ENCODE results near the gene ASCL5. TPM values are rescaled to one million over a fixed set of nuclear protein-coding genes. Genes with fewer than 3 reads are reported as not detected.
A peak's percentile ranks its signal among the peaks of the same experiment; 100 is the strongest.

ASCL5 gene
- polyA plus RNA-seq, 3 donors: not detected

GRCh38 chr1:201137024-201137392 lies 10.0 kb upstream of the ASCL5 start:
- no peak for TF ChIP-seq CTCF (IDR thresholded peaks at IDR 0.05)
- Histone ChIP-seq H3K9ac (ENCODE audit: insufficient read depth, low read length, poor library complexity, severe bottlenecking) (no peak overlapping the region), H3K4me2 (replicated peaks; ENCODE audit: extremely low read depth, low read length, poor library complexity, severe bottlenecking) (no peak overlapping the region), H4K20me1 (ENCODE audit: insufficient read depth, low read length) (no peaks in the 10 kb centered on the region), H3K79me2 (ENCODE audit: insufficient read depth, low read length) (no peaks in the 10 kb centered on the region), H3K4me1 (ENCODE audit: control insufficient read depth in 1 of 2, insufficient read depth in 2 of 2, low read length in 2 of 2) (no peaks in the 10 kb centered on the region), H3K27ac (ENCODE audit: low read depth in 1 of 2, low read length in 2 of 2) (no peak overlapping the region), H3K36me3 (replicated peaks in 1 of 2; ENCODE audit: control insufficient read depth in 1 of 2, insufficient read depth in 2 of 2, low read length in 2 of 2) (peaks cover 41 to 55% of the 10 kb centered on the region in 2 donors), H3K4me3 (replicated peaks in 1 of 3; ENCODE audit: low read depth in 2 of 3, low read length in 3 of 3) (no peak overlapping the region), H3K27me3 (ENCODE audit: control insufficient read depth in 2 of 2, insufficient read depth in 2 of 2, low read length in 2 of 2) (no peaks in the 10 kb centered on the region), H3K9me3 (replicated peaks in 1 of 2; ENCODE audit: control insufficient read depth in 1 of 2, insufficient read depth in 1 of 2, low read length in 2 of 2) (no peaks in the 10 kb centered on the region), H2AFZ (ENCODE audit: insufficient read depth, low read depth, low read length, poor library complexity, severe bottlenecking) (no peak overlapping the region)
- 90% methylated on average over 4 of the region's 7 CpGs for WGBS (ENCODE audit: insufficient coverage)
- DNase-seq: no peak
- Mint-ChIP-seq H3K4me3 (no peak overlapping the region), H3K36me3 (peaks cover 39 to 65% of the 10 kb centered on the region in 2 donors), H3K4me1 (no peaks in the 10 kb centered on the region), H3K27me3 (ENCODE audit: low read depth in 3 of 3) (peaks cover 0 to 3% (median 3%) of the 10 kb centered on the region in 3 donors), H3K27ac (no peak overlapping the region), H3K9me3 (no peaks in the 10 kb centered on the region)
- intact Hi-C loops (cut with micrococcal nuclease): no loop called here

- WGBS (ENCODE audit: insufficient coverage): 97% methylated on average over 6 of the region's 8 CpGs
- Mint-ChIP-seq H3K27ac (peak overlapping the region in 1 of 7 donors; percentile 36), H3K36me3 (peaks cover 37 to 60% of the 10 kb centered on the region in 2 donors), H3K9me3 (no peaks in the 10 kb centered on the region), H3K4me1 (no peaks in the 10 kb centered on the region), H3K4me3 (no peak overlapping the region), H3K27me3 (ENCODE audit: low read depth in 3 of 3) (peaks cover 0 to 3% (median 3%) of the 10 kb centered on the region in 3 donors)
- Histone ChIP-seq H2AFZ (ENCODE audit: insufficient read depth, low read depth, low read length, poor library complexity, severe bottlenecking) (no peak overlapping the region), H3K4me2 (replicated peaks; ENCODE audit: extremely low read depth, low read length, poor library complexity, severe bottlenecking) (no peak overlapping the region), H3K9me3 (replicated peaks in 1 of 2; ENCODE audit: control insufficient read depth in 1 of 2, insufficient read depth in 1 of 2, low read length in 2 of 2) (no peaks in the 10 kb centered on the region), H4K20me1 (ENCODE audit: insufficient read depth, low read length) (no peaks in the 10 kb centered on the region), H3K27ac (ENCODE audit: low read depth in 1 of 2, low read length in 2 of 2) (no peak overlapping the region), H3K9ac (ENCODE audit: insufficient read depth, low read length, poor library complexity, severe bottlenecking) (no peak overlapping the region), H3K36me3 (replicated peaks in 1 of 2; ENCODE audit: control insufficient read depth in 1 of 2, insufficient read depth in 2 of 2, low read length in 2 of 2) (peaks cover 36 to 50% of the 10 kb centered on the region in 2 donors), H3K4me1 (ENCODE audit: control insufficient read depth in 1 of 2, insufficient read depth in 2 of 2, low read length in 2 of 2) (no peaks in the 10 kb centered on the region), H3K4me3 (replicated peaks in 1 of 3; ENCODE audit: low read depth in 2 of 3, low read length in 3 of 3) (no peak overlapping the region), H3K79me2 (ENCODE audit: insufficient read depth, low read length) (no peaks in the 10 kb centered on the region), H3K27me3 (ENCODE audit: control insufficient read depth in 2 of 2, insufficient read depth in 2 of 2, low read length in 2 of 2) (no peaks in the 10 kb centered on the region)
- no peak for TF ChIP-seq CTCF (IDR thresholded peaks at IDR 0.05)
- no peak for DNase-seq
- intact Hi-C loops (cut with micrococcal nuclease): no loop called here
These were observed 9.5 kb upstream of the ASCL5 start for GRCh38 chr1:201136355-201137023.

All from CD14-positive monocyte (primary cell).